AG10803 (cell line): ENCODE results near the gene SSH2.

Source experiments
- DNase-seq: peaks from one replicate; pipeline ENCODE4 v3.0.0; 2010; ENCODE audit warnings: low read depth
- H3K4me3 ChIP-seq: 2 replicates; pipeline ENCODE4 v1.5.1; 2011; ENCODE audit warnings: mild to moderate bottlenecking, low read length, control low read depth
- CTCF ChIP-seq: conservative IDR thresholded peaks from 2 replicates; pipeline ENCODE4 v1.5.1; 2011; ENCODE audit warnings: mild to moderate bottlenecking, low read length, control low read depth, inconsistent platforms

SSH2 gene

DNA sequence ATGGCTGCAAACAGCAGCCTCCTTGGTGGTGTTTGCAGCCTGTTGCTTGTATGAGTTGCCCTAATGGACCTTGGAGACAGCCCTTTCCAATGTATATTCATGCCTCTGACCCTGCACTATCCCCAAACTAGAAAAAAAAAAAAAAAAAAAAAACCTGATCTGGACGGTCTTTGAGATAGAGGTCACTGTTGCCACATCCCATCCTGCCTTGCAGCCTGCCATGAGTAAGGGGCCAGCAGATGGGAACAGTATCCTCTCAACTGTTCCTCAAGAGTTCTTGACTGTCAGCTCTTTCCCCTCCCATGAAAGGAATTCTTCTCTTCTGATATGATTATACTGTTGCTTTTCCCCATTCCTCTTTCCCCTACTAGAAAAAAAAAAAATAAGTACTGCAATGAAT lies 152.4 kb downstream of the SSH2 start:
- no peak for TF ChIP-seq CTCF

GRCh38 chr17:29776026-29776425 lies 154.0 kb downstream of the SSH2 start:
- TF ChIP-seq CTCF = no peak
- H3K4me3 ChIP-seq = no peak overlapping the region
- no peak for DNase-seq

More for the DNA sequence above, 152.4 kb downstream of the SSH2 start:
- DNase-seq = no peak
- no peak overlapping the region for H3K4me3 ChIP-seq

DNA sequence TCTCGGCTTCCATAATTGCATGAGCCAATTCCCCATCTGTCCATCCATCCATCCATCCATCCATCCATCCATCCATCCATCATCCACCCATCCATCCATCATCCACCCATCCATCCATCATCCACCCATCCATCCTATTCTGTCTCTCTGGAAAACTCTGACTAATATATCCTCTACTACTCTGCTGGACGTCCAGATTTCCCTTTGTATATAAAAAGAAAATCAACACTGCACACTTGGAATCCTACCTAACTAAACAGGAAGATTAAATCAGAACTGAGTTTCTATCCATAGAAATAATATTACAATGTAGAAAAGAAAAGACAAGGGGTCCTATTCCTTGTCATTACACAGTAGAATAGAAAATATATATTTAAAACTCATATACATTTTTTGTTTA lies 157.0 kb downstream of the SSH2 start:
- H3K4me3 ChIP-seq = no peak overlapping the region
- TF ChIP-seq CTCF = no peak
- DNase-seq = no peak

- DNase-seq = no peak
- H3K4me3 ChIP-seq = no peak overlapping the region
- no peak for TF ChIP-seq CTCF
These were observed 158.5 kb downstream of the SSH2 start for GRCh38 chr17:29771546-29771945.

GRCh38 chr17:29769225-29769624 lies 160.8 kb downstream of the SSH2 start:
- no peak for TF ChIP-seq CTCF
- no peak for DNase-seq
- no peak overlapping the region for H3K4me3 ChIP-seq

GRCh38 chr17:29766796-29767327 lies 163.2 kb downstream of the SSH2 start:
- peak; percentile 16 for DNase-seq
- no peak for TF ChIP-seq CTCF
- no peak overlapping the region for H3K4me3 ChIP-seq

DNA sequence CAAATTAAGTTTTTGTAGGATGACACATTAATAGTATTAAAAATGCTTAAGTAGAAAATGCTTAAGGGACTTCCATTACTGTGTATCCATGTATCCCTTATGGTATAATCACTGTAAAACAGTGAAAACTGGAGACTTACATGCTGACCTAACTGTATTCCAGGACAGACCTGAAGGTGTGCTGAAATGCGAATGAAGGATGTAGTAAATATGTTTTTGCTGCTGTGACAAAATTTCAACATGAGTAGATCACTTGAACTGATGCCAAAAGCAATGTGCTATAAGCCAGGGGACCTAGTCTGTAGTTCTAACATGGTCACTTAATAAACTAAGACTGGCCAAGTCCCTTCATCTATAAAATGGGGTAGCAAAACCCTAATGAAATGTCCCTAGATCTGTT lies 165.3 kb downstream of the SSH2 start:
- H3K4me3 ChIP-seq = no peak overlapping the region
- DNase-seq = no peak
- no peak for TF ChIP-seq CTCF
